Lower lobe of right lung (tissue), 2 donors: ENCODE results near the gene MMAB. TPM values are rescaled to one million over a fixed set of nuclear protein-coding genes. Genes with fewer than 3 reads are reported as not detected.

Experiments
- ATAC-seq, 2 donors: fragments of 200-7000 bp; cut with Tn5 transposase; one replicate each; pipeline ENCODE4 v1.9.1; 2020 to 2022; ENCODE audit warnings: mild to moderate bottlenecking in 2 of 2, moderate library complexity in 2 of 2
- DNase-seq: peaks from one replicate; pipeline ENCODE4 v3.0.0-alpha.2; 2020
- H3K27ac ChIP-seq: fragments of 200-600 bp; one replicate; pipeline ENCODE4 v1.8.0; 2022
- H3K27me3 ChIP-seq: fragments of 200-600 bp; one replicate; pipeline ENCODE4 v1.8.0; 2022; ENCODE audit warnings: low read depth
- H3K36me3 ChIP-seq: fragments of 200-600 bp; one replicate; pipeline ENCODE4 v1.8.0; 2022; ENCODE audit warnings: mild to moderate bottlenecking
- H3K4me1 ChIP-seq: fragments of 200-600 bp; one replicate; pipeline ENCODE4 v1.8.0; 2022
- H3K4me3 ChIP-seq: fragments of 200-600 bp; one replicate; pipeline ENCODE4 v1.8.0; 2022; ENCODE audit warnings: mild to moderate bottlenecking
- H3K9me3 ChIP-seq: fragments of 200-600 bp; one replicate; pipeline ENCODE4 v1.8.0; 2022
- intact Hi-C: fragments of 100-400 bp; cut with DNase I; formaldehyde crosslinking; loops from one replicate; pipeline ENCODE4 v1.11.0; 2022
- total RNA-seq: library from RNA; stranded (reverse); fragmentation: NEBNext Ultra II Directional; extraction: Animal tissue kit (Norgen Biotek cat#: 25700); gene quantifications from one replicate; pipeline ENCODE4 v1.2.1, GENCODE V29; 2021
- TF ChIP-seq, protein P1 (sequence below): fragments of 200-600 bp; IDR thresholded peaks from one replicate; pipeline ENCODE4 v1.8.0; 2022; ENCODE audit warnings: antibody characterized with exemption, mild to moderate bottlenecking
- donor health status: DM: no; HTN: yes; CAD: no; lungs with severe emphysema.

Gene MMAB
- total RNA-seq, 1 donor from 2014 or later = 55.0 TPM

GRCh38 chr12:109554761-109555160, 18.5 kb downstream of the MMAB start:
- no peaks in the 10 kb centered on the region for H3K4me1 ChIP-seq
- H3K27ac ChIP-seq = no peak overlapping the region
- no peaks in the 10 kb centered on the region for H3K9me3 ChIP-seq
- intact Hi-C loops = no loop called here
- H3K27me3 ChIP-seq = peaks cover 12% of the 10 kb centered on the region
- TF ChIP-seq, protein P1, sequence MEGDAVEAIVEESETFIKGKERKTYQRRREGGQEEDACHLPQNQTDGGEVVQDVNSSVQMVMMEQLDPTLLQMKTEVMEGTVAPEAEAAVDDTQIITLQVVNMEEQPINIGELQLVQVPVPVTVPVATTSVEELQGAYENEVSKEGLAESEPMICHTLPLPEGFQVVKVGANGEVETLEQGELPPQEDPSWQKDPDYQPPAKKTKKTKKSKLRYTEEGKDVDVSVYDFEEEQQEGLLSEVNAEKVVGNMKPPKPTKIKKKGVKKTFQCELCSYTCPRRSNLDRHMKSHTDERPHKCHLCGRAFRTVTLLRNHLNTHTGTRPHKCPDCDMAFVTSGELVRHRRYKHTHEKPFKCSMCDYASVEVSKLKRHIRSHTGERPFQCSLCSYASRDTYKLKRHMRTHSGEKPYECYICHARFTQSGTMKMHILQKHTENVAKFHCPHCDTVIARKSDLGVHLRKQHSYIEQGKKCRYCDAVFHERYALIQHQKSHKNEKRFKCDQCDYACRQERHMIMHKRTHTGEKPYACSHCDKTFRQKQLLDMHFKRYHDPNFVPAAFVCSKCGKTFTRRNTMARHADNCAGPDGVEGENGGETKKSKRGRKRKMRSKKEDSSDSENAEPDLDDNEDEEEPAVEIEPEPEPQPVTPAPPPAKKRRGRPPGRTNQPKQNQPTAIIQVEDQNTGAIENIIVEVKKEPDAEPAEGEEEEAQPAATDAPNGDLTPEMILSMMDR = no peak
- no peak for ATAC-seq
- no peak overlapping the region for H3K4me3 ChIP-seq
- H3K36me3 ChIP-seq = no peaks in the 10 kb centered on the region
- DNase-seq = peak; percentile 16

- intact Hi-C loops = no loop called here
- H3K27me3 ChIP-seq = peaks cover 18% of the 10 kb centered on the region
- DNase-seq (no peak), ATAC-seq (no peak)
- no peaks in the 10 kb centered on the region for H3K9me3 ChIP-seq
- H3K4me3 ChIP-seq = no peak overlapping the region
- TF ChIP-seq, protein P1 = no peak
- no peaks in the 10 kb centered on the region for H3K4me1 ChIP-seq
- no peak overlapping the region for H3K27ac ChIP-seq
- no peaks in the 10 kb centered on the region for H3K36me3 ChIP-seq
These were observed 19.3 kb downstream of the MMAB start for GRCh38 chr12:109553906-109554500.

DNA sequence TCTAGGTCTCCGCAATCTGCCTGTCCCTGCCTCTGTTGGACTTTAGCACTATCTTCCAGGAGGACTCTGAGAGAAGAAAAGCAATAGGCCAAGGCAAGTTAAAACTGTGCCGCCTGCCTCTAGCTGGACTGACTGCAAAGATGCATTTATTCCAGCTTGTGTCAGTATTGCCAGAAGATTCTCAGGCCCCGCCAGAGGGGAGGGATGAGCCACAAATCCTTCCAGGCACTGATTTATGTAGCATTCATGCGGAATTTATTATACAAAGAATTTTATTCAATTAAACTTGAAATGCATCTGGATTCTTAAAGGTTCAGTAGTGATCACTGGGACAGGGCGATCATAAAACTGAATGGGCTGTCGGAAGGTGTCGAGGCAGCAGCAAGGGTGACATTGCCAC, 19.8 kb downstream of the MMAB start:
- TF ChIP-seq, protein P1 = no peak
- no peaks in the 10 kb centered on the region for H3K36me3 ChIP-seq
- DNase-seq (no peak), ATAC-seq (no peak)
- H3K27me3 ChIP-seq = peaks cover 24% of the 10 kb centered on the region
- H3K4me1 ChIP-seq = no peaks in the 10 kb centered on the region
- no peak overlapping the region for H3K4me3 ChIP-seq
- no peaks in the 10 kb centered on the region for H3K9me3 ChIP-seq
- H3K27ac ChIP-seq = no peak overlapping the region
- intact Hi-C loops = no loop called here

DNA sequence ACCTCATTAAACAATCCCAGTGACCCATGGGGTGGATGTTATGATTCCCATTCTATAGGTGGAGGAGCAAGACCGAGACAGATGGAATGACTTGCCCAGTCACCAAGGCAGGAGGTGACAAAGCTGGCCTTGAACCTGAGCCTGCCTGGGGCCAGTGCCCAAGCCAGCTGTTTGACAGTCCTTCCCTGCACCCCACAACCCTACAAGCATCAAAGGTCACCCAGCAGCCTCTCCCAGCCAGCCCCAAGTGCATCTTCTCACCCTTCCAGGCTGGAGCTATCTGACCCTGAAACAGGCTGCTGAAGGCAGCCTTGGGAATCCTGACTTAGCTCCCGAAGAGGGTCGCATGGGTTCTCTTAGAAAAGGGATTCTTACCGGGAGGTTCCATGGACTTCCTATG, 20.3 kb downstream of the MMAB start:
- no peak for DNase-seq
- peaks cover 29% of the 10 kb centered on the region for H3K27me3 ChIP-seq
- ATAC-seq = no peak
- H3K4me1 ChIP-seq = no peaks in the 10 kb centered on the region
- intact Hi-C loops = no loop called here
- H3K9me3 ChIP-seq = no peaks in the 10 kb centered on the region
- TF ChIP-seq, protein P1 = no peak
- H3K4me3 ChIP-seq = no peak overlapping the region
- H3K36me3 ChIP-seq = no peaks in the 10 kb centered on the region
- H3K27ac ChIP-seq = no peak overlapping the region

DNA sequence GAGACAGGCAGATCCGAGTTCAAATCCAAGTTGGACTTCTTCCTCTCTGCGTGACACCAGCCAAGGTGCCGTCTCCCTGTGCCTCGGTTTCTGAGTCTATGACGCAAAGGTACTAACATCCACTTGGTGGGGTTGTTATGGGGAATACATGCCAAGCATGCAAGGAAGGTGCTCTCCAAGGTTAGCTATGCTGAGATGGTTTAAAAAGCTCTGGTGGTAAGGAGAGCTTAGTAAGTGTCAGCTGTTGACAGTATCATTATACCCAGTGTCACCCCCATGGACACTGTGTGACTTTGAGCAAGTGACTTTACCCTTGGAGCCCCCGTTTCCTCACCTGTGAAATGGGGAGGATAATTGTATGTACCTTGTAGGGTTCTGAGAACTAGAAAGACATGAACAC, 22.2 kb downstream of the MMAB start:
- no peak overlapping the region for H3K4me3 ChIP-seq
- intact Hi-C loops = no loop called here
- peaks cover 32% of the 10 kb centered on the region for H3K27me3 ChIP-seq
- ATAC-seq (no peak), DNase-seq (no peak)
- TF ChIP-seq, protein P1 = no peak
- H3K36me3 ChIP-seq = no peaks in the 10 kb centered on the region
- no peak overlapping the region for H3K27ac ChIP-seq
- no peaks in the 10 kb centered on the region for H3K9me3 ChIP-seq
- no peaks in the 10 kb centered on the region for H3K4me1 ChIP-seq
